Activated CD4-positive, alpha-beta memory T cell treated with anti-CD3 and anti-CD28 coated beads, Interleukin-2, amount 10 ng/mL, durations not matched to agents 7 days and 5 days (primary cell): ENCODE measurements around the gene IPO9. TPM values are rescaled to one million over a fixed set of nuclear protein-coding genes. Genes with fewer than 3 reads are reported as not detected.
"Not testable (repeated sequence)": the region's sequence is repeated elsewhere in the genome, so short reads cannot be mapped to it uniquely, and the experiment has no call there.

Source experiments
- CTCF ChIA-PET: fragments of 350-600 bp; sonication (Branson Sonifier 250); formaldehyde crosslinking; loops from one replicate; lab custom pipeline; 2021; ENCODE audit warnings: antibody characterized with exemption, inconsistent platforms; lab: Charles Lee
- POLR2A ChIA-PET: fragments of 350-600 bp; sonication (Branson Sonifier 250); formaldehyde crosslinking; loops from one replicate; lab custom pipeline; 2021; ENCODE audit warnings: antibody characterized with exemption; lab: Charles Lee
- DNase-seq: peaks from one replicate; pipeline ENCODE4 v3.0.0-alpha.2; 2020
- H3K27ac Mint-ChIP-seq: one replicate; pipeline ENCODE4 v1.8.0; 2021; ENCODE audit warnings: mild to moderate bottlenecking, mixed read lengths
- H3K27me3 Mint-ChIP-seq: one replicate; pipeline ENCODE4 v1.8.0; 2021; ENCODE audit warnings: mixed read lengths
- H3K36me3 Mint-ChIP-seq: one replicate; pipeline ENCODE4 v1.8.0; 2021; ENCODE audit warnings: low read depth, mixed read lengths
- H3K4me1 Mint-ChIP-seq: one replicate; pipeline ENCODE4 v1.8.0; 2021; ENCODE audit warnings: mixed read lengths
- H3K4me3 Mint-ChIP-seq: one replicate; pipeline ENCODE4 v1.8.0; 2021; ENCODE audit warnings: mild to moderate bottlenecking, mixed read lengths
- H3K9me3 Mint-ChIP-seq: one replicate; pipeline ENCODE4 v1.8.0; 2021; ENCODE audit warnings: mixed read lengths
- total RNA-seq, 2 experiments: library from RNA; stranded (reverse); gene quantifications; one replicate each; pipeline ENCODE4 v1.2.3, GENCODE V29; 2021

Gene IPO9
- total RNA-seq, 2 experiments from 2014 or later, result 44.3 to 49.5 TPM

DNA sequence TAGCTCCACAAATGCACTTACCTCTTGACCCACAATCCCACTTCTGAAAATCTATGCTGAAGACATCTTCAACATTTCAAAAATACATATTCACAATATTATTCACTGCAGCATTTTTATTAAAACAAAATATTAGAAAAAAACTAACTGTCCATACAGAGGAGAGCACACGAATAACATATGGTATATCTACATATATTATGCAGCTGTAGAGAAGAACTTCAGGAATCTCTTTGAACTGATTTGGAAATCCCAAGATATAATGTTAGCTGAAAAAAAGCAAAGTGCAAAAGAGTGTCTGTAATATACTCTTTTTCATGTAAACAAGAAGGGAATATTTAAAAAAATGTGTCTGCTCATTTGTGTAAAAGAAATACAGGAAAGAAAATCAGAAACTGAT is 11.5 kb downstream of the IPO9 start:
- Mint-ChIP-seq H3K4me3 (no peak overlapping the region), H3K27me3 (no peaks in the 10 kb centered on the region), H3K36me3 (peaks cover 22% of the 10 kb centered on the region), H3K9me3 (no peaks in the 10 kb centered on the region), H3K27ac (no peak overlapping the region), H3K4me1 (peaks cover 7% of the 10 kb centered on the region)
- CTCF ChIA-PET, result interaction anchor here (0.8 to 1.7 kb wide), 2 partner anchors 11 to 37 kb away, joined by 3 to 5 read pairs; partner anchors contain the start of gene IPO9
- POLR2A ChIA-PET, result interaction anchor here (1.8 kb wide), 1 partner anchor 11 kb away, joined by 8 read pairs; no protein-coding TSS in a partner anchor
- DNase-seq, result no peak

DNA sequence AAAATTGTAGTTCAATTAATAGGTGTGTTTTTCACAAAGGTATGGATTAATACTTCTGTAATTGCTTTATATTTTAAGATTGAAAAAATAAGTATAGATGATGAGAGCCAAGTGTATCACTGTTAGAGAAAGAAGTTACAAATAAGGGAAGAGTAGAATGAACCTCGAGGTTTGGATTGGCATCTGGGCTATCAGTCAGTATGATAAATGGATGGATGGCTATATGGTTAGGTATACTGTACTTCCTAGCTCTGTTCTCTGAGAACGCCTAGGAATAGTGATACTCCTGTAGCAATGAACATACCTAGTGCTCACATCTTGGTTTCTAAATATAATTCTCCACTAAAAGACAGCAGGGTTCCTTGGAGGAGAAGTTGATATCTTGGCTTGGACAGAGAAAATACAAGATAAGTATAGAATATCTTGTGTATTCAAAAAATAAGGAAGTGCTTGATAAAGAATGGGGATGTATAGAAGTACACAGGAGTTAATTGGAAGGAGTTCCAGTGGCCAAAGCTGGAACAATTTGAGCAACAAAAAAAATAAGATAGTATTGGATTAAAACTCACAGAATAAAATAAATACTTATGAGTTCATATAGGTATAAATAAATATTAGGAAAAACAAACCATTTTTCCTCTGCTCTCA is 12.4 kb downstream of the IPO9 start:
- CTCF ChIA-PET, result interaction anchor here (1.7 kb wide), 1 partner anchor 12 kb away, joined by 5 read pairs; the partner anchor contains the start of gene IPO9
- DNase-seq, result no peak
- H3K36me3 Mint-ChIP-seq, result peaks cover 20% of the 10 kb centered on the region
- H3K27ac Mint-ChIP-seq, result no peak overlapping the region
- POLR2A ChIA-PET, result no interaction called here
- H3K9me3 Mint-ChIP-seq, result no peaks in the 10 kb centered on the region
- H3K27me3 Mint-ChIP-seq, result no peaks in the 10 kb centered on the region
- peaks cover 9% of the 10 kb centered on the region for H3K4me1 Mint-ChIP-seq
- H3K4me3 Mint-ChIP-seq, result no peak overlapping the region

DNA sequence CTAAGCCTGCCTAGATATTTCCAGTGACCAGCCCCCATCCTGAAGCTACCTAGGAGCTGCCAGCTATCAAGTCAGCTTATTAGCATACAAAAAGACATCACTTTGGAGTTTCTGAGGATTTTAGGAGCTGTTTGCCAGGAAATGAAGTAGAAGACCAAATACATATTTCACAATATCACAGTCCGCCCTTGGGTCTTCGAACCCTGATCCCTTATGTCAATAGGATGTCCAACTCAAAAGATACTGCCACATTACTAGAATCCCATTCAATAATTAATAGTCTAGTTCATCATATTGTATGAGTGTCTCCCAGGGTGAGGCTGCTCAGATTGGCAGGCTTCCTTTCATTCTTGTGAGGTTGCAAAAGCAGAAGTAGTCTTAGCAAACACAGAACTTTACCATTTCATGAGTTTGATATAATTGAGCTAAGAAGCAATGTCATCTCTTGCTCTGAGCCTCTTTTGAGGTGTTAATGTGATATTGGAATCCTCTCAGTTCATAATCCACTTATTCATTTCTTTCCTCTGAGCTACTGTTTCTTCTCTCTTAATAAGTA is 13.6 kb downstream of the IPO9 start:
- H3K9me3 Mint-ChIP-seq, result no peaks in the 10 kb centered on the region
- H3K36me3 Mint-ChIP-seq, result peaks cover 24% of the 10 kb centered on the region
- no peak overlapping the region for H3K4me3 Mint-ChIP-seq
- no peak for DNase-seq
- no peaks in the 10 kb centered on the region for H3K27me3 Mint-ChIP-seq
- ChIA-PET POLR2A (no interaction called here), CTCF (interaction anchor here (0.6 to 1.1 kb wide), 2 partner anchors 10 to 128 kb away, joined by 3 read pairs; no protein-coding TSS in a partner anchor)
- no peak overlapping the region for H3K27ac Mint-ChIP-seq
- peaks cover 11% of the 10 kb centered on the region for H3K4me1 Mint-ChIP-seq

DNA sequence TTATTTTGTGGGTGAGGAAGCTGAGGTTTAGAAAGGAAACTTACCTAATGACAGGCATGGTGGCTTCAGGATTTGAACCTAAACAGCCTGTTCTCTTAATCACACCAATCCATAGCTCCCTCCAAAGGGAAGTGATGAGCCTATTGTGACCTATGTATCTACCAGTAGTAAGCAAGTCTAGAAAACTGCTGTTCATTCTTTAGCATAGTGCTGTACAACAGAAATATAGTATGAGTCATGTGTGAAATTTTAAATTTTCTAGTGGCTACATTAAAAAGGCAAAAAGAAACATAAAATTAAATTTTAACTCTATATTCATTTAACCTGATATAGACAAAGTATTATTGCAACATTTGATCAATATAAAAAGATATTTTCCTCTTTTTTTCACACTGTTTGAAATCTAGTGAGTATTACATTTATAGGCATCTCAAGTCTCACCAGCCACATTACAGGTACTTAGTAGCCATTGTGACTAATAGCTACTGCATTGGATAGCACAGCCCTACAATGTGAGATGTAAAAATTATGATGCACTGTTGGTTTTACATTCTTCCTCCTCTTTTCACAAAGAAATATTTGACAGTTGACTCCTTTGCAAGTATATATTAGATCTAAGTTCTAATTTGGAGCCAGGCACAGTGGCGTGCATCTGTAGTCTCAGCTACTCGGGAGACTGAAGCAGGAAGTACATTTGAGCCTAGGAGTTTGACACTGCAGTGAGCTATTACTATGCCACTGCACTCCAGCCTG is 16.6 kb downstream of the IPO9 start:
- Mint-ChIP-seq H3K27me3 (no peaks in the 10 kb centered on the region), H3K4me3 (no peak overlapping the region), H3K9me3 (no peaks in the 10 kb centered on the region), H3K36me3 (peaks cover 29% of the 10 kb centered on the region), H3K27ac (peak overlapping the region; percentile 41), H3K4me1 (peaks cover 6% of the 10 kb centered on the region)
- POLR2A ChIA-PET, result no interaction called here
- DNase-seq, result no peak
- CTCF ChIA-PET, result interaction anchor here (1.5 kb wide), 1 partner anchor 50 kb away, joined by 4 read pairs; no protein-coding TSS in a partner anchor

DNA sequence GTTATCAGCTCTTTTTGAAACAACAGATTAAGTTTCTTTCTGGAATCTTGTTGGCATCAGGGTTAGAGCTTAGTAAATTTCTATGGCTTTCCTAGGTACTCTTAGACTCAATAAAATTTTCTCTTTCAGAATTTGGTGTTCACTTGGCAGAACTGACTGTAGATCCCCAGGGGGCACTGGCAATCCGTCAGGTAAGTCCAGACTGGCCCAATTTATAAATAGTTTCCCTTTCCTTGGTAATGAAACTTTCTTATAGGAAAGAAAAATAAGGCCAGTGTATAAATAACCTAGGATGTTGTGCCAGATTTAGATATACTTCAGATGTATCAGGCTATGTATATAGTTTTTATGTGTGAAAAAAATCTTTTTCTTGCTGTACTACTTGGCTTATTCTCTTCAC is 18.2 kb downstream of the IPO9 start:
- H3K9me3 Mint-ChIP-seq, result no peaks in the 10 kb centered on the region
- peaks cover 4% of the 10 kb centered on the region for H3K4me1 Mint-ChIP-seq
- H3K36me3 Mint-ChIP-seq, result peaks cover 33% of the 10 kb centered on the region
- no peak overlapping the region for H3K4me3 Mint-ChIP-seq
- ChIA-PET CTCF (interaction anchor here (0.6 to 2.3 kb wide), 2 partner anchors 10 to 17 kb away, joined by 3 to 9 read pairs; partner anchors contain the start of gene IPO9), POLR2A (interaction anchor here (0.7 to 0.8 kb wide), 2 partner anchors 17 to 18 kb away, joined by 3 read pairs; partner anchors contain the start of gene IPO9)
- DNase-seq, result no peak
- no peak overlapping the region for H3K27ac Mint-ChIP-seq
- no peaks in the 10 kb centered on the region for H3K27me3 Mint-ChIP-seq

DNA sequence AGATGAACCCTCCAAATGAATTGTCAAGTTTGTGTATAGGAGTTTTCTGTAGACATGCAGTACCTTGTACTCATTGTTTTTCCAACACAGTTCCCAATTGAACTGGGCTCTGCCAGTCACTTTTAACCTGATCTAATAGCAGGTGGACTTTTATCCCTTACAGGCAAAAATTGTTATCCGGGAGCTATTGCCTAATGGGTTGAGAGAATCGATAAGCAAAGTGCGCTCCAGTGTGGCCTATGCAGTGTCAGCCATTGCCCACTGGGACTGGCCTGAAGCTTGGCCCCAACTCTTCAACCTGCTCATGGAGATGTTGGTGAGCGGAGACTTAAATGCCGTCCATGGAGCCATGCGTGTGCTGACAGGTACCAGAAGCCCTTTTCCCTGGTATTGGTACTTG is 19.3 kb downstream of the IPO9 start:
- H3K27me3 Mint-ChIP-seq, result no peaks in the 10 kb centered on the region
- POLR2A ChIA-PET, result interaction anchor here (0.8 kb wide), 1 partner anchor 19 kb away, joined by 3 read pairs; the partner anchor contains the start of gene IPO9

DNA sequence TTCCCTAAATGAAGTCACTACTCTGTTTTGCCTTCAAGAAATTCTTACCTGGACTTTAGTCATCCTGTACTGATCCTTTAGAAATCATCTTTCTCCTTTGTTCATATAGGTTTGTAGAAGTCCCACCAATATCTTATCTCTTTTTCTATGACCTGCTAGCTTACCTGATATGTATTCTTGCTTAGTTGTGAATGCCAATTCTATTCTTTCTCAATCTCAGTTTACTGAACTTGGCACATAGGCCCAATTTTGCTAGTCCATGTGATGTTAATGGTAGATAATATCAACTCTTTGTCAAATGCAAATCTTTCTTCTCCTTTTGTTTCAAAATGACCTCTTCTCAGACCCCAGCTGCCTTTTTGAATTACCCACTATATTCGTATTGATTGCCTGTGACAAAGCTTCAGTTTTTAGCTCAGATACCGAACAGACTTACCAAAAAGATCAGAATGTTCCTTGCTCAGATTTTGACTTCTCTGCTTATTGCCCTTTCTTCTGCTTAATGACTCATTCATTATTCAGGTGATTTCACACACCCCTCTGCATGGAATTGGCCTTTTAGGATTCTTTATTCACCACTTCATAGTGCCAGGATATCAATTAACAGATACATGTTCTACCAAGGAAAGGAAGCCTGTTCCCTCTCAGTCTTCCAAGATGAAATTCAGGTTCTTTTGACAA is 20.6 kb downstream of the IPO9 start:
- Mint-ChIP-seq H3K4me1 (peaks cover 4% of the 10 kb centered on the region), H3K9me3 (no peaks in the 10 kb centered on the region), H3K27me3 (no peaks in the 10 kb centered on the region), H3K4me3 (no peak overlapping the region), H3K36me3 (peaks cover 47% of the 10 kb centered on the region), H3K27ac (no peak overlapping the region)
- POLR2A ChIA-PET, result interaction anchor here (1.0 to 1.3 kb wide), 4 partner anchors 9 to 36 kb away, joined by 3 to 5 read pairs (median 3); partner anchors contain the start of gene IPO9
- CTCF ChIA-PET, result interaction anchor here (1.3 kb wide), 1 partner anchor 47 kb away, joined by 4 read pairs; no protein-coding TSS in a partner anchor
- DNase-seq, result no peak

More for the DNA sequence above, 19.3 kb downstream of the IPO9 start:
- DNase-seq, result no peak
- H3K4me3 Mint-ChIP-seq, result no peak overlapping the region
- H3K4me1 Mint-ChIP-seq, result peaks cover 4% of the 10 kb centered on the region
- peaks cover 41% of the 10 kb centered on the region for H3K36me3 Mint-ChIP-seq
- CTCF ChIA-PET, result interaction anchor here (2.3 kb wide), 1 partner anchor 18 kb away, joined by 9 read pairs; the partner anchor contains the start of gene IPO9
- H3K9me3 Mint-ChIP-seq, result no peaks in the 10 kb centered on the region
- H3K27ac Mint-ChIP-seq, result no peak overlapping the region

DNA sequence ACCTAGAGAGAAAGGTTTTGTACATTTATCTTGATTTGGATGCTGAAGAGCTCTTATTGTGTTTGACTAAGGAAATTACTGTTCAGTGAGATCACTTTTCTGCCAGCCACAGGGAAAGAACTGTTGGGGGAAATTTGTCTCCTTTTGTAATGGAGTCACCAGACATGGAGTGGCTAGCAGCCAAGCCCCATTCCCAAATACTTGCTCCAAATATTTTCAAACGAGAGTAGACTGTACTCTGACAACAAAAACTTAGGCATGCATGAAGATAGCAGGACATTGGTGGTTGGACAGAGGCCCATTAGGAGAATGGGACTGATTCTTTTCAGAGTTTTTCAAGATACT is 21.1 kb downstream of the IPO9 start:
- ChIA-PET POLR2A (interaction anchor here (1.0 to 1.3 kb wide), 4 partner anchors 8 to 36 kb away, joined by 3 to 5 read pairs (median 3); partner anchors contain the start of gene IPO9), CTCF (interaction anchor here (1.3 kb wide), 1 partner anchor 46 kb away, joined by 4 read pairs; no protein-coding TSS in a partner anchor)
- peaks cover 4% of the 10 kb centered on the region for H3K4me1 Mint-ChIP-seq
- H3K27me3 Mint-ChIP-seq, result no peaks in the 10 kb centered on the region
- no peak overlapping the region for H3K4me3 Mint-ChIP-seq
- peaks cover 52% of the 10 kb centered on the region for H3K36me3 Mint-ChIP-seq
- no peak overlapping the region for H3K27ac Mint-ChIP-seq
- H3K9me3 Mint-ChIP-seq, result no peaks in the 10 kb centered on the region
- DNase-seq, result no peak

DNA sequence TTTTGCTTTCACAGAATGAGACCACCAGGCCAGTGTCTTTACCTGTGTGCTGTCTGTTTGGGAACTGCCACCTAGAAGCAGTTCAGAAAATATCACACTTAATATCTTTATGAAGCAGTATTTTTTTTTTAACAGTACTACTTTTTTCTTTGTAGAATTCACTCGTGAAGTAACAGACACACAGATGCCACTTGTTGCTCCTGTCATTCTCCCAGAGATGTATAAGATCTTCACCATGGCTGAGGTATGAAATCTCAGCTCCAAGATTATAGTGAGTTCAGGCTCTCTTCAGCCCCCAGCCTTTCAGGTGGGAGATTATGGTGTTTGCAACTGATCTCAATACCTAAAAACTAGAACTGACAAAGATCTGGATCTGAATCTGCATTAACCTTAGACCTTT is 23.0 kb downstream of the IPO9 start:
- Mint-ChIP-seq H3K4me3 (no peak overlapping the region), H3K27ac (no peak overlapping the region), H3K4me1 (peaks cover 1% of the 10 kb centered on the region), H3K36me3 (peaks cover 68% of the 10 kb centered on the region), H3K9me3 (no peaks in the 10 kb centered on the region), H3K27me3 (no peaks in the 10 kb centered on the region)
- no peak for DNase-seq
- POLR2A ChIA-PET, result no interaction called here
- CTCF ChIA-PET, result no interaction called here

DNA sequence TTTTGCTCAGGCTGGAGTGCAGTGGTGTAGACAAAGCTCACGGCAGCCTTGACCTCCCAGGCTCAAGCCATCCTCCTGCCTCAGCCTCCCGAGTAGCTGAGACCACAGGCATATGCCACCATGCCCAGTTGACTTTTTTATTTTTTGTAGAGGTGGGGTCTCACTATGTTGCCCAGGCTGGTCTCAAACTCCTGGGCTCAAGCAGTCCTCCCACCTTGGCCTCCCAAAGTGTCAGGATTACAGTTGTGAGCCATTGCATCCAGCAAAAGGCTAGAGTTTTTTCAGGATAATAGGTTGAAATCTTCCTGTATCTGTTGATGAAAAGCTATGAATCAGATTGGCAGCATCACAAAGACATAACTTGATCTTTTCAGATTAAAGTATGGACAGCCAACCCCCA is 27.8 kb downstream of the IPO9 start:
- H3K9me3 Mint-ChIP-seq, DNase-seq, H3K27ac Mint-ChIP-seq, H3K4me1 Mint-ChIP-seq, H3K4me3 Mint-ChIP-seq, H3K27me3 Mint-ChIP-seq, POLR2A ChIA-PET: not testable (repeated sequence)
- CTCF ChIA-PET, result interaction anchor here (0.7 to 1.2 kb wide), 2 partner anchors 10 to 21 kb away, joined by 3 read pairs; no protein-coding TSS in a partner anchor
- peaks cover 69% of the 10 kb centered on the region for H3K36me3 Mint-ChIP-seq

DNA sequence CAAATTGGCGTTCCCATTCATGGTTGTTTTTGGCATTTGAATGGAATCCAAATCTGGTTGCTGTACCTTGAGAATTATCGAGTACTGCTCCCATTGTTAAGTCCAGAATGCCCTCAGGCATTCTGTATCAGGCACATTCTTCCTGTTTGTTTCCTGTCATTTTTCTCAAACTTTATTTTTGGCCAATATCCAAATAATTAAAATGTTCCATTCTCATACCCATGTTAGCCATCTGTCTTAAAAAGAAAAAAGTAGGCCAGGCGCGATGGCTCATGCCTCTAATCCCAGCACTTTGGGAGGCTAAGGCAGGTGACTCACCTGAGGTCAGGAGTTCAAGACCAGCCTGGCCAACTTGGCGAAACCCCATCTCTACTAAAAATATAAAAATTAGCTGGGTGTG is 30.5 kb downstream of the IPO9 start:
- Mint-ChIP-seq H3K9me3 (no peaks in the 10 kb centered on the region), H3K4me3 (no peak overlapping the region), H3K27ac (no peak overlapping the region), H3K36me3 (peaks cover 69% of the 10 kb centered on the region), H3K4me1 (no peaks in the 10 kb centered on the region), H3K27me3 (no peaks in the 10 kb centered on the region)
- ChIA-PET CTCF (interaction anchor here (1.0 kb wide), 1 partner anchor 37 kb away, joined by 3 read pairs; no protein-coding TSS in a partner anchor), POLR2A (no interaction called here)
- no peak for DNase-seq

DNA sequence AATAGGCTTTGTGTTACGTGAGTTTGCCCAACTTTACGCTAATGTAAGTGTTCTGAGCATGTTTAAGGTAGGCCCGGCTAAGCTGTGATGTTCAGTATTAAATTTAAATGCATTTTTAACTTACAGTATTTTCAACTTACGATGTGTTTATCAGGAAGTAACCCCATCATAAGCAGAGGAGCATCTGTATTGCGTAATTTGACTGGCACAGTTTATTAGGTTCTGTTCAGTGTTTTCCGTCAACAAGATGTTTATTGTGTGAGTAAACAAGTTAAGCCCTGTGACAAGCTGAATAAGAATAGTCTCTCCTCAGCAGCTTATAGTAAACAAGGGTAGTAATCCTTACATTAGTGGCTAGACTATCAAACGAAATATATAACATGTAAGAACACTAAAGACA is 32.5 kb downstream of the IPO9 start:
- Mint-ChIP-seq H3K27ac (no peak overlapping the region), H3K4me1 (no peaks in the 10 kb centered on the region), H3K9me3 (no peaks in the 10 kb centered on the region), H3K4me3 (no peak overlapping the region), H3K27me3 (no peaks in the 10 kb centered on the region), H3K36me3 (peaks cover 55% of the 10 kb centered on the region)
- POLR2A ChIA-PET, result no interaction called here
- CTCF ChIA-PET, result no interaction called here
- no peak for DNase-seq
